GM19397 (cell line): Measurements from ENCODE around the gene BAIAP2L1.

ENCODE experiments used
- ATAC-seq: cut with Tn5 transposase; IDR thresholded peaks from one replicate; pipeline ENCODE4 v1.9.1; 2021; ENCODE audit warnings: mild to moderate bottlenecking, moderate library complexity; ENCODE audit not compliant: unreplicated experiment

The BAIAP2L1 gene

GRCh38 chr7:98296833-98297232, 104.1 kb downstream of the BAIAP2L1 start:
- no peak for ATAC-seq

- ATAC-seq, result no peak
These were observed 105.3 kb downstream of the BAIAP2L1 start for GRCh38 chr7:98295467-98296192.

- ATAC-seq, result peak; percentile 51
These were observed 106.0 kb downstream of the BAIAP2L1 start for GRCh38 chr7:98294798-98295382.

GRCh38 chr7:98294326-98294725, 106.6 kb downstream of the BAIAP2L1 start:
- ATAC-seq, result no peak

GRCh38 chr7:98293746-98294145, 107.1 kb downstream of the BAIAP2L1 start:
- no peak for ATAC-seq

GRCh38 chr7:98293265-98293664, 107.6 kb downstream of the BAIAP2L1 start:
- ATAC-seq, result no peak

- no peak for ATAC-seq
These were observed 109.2 kb downstream of the BAIAP2L1 start for GRCh38 chr7:98291717-98292116.

- ATAC-seq, result no peak
These were observed 111.5 kb downstream of the BAIAP2L1 start for GRCh38 chr7:98289333-98289875.

GRCh38 chr7:98288064-98288823, 112.6 kb downstream of the BAIAP2L1 start:
- no peak for ATAC-seq

GRCh38 chr7:98287486-98287959, 113.4 kb downstream of the BAIAP2L1 start:
- ATAC-seq, result no peak

GRCh38 chr7:98286701-98287485, 114.0 kb downstream of the BAIAP2L1 start:
- no peak for ATAC-seq

- ATAC-seq, result no peak
These were observed 114.8 kb downstream of the BAIAP2L1 start for GRCh38 chr7:98286093-98286539.

GRCh38 chr7:98285157-98286092, 115.5 kb downstream of the BAIAP2L1 start:
- no peak for ATAC-seq

GRCh38 chr7:98284335-98285036, 116.4 kb downstream of the BAIAP2L1 start:
- no peak for ATAC-seq

- no peak for ATAC-seq
These were observed 117.0 kb downstream of the BAIAP2L1 start for GRCh38 chr7:98283887-98284222.

- ATAC-seq, result no peak
These were observed 117.6 kb downstream of the BAIAP2L1 start for GRCh38 chr7:98283127-98283886.

- ATAC-seq, result no peak
These were observed 118.2 kb downstream of the BAIAP2L1 start for GRCh38 chr7:98282703-98283102.
